Heart left ventricle (tissue), 13 donors: ENCODE results near the gene CBFA2T2.
"Not testable (repeated sequence)": the region's sequence is repeated elsewhere in the genome, so short reads cannot be mapped to it uniquely, and the experiment has no call there.

Source experiments
- POLR2A ChIP-seq, 2 donors: fragments of 450-650 bp; IDR thresholded peaks; one replicate each; pipeline ENCODE4 v1.6.1; 2017; ENCODE audit warnings: antibody characterized with exemption in 2 of 2, mild to moderate bottlenecking in 2 of 2, moderate library complexity in 2 of 2
- TF ChIP-seq, protein P1 (sequence below), 12 donors: fragments of 200-600 bp; sonication (generic) in 4 of 12; IDR thresholded peaks; one replicate each; pipeline versions ENCODE4 v1.5.0 to v1.8.0; 2018 to 2022; ENCODE audit warnings: antibody characterized with exemption in 12 of 12, mild to moderate bottlenecking in 5 of 12
- donor health status: ischemic (EF 13 %, LVEDD 7.1; RV severe dilation, severe dysfunction).
- donor health status: DM: no; HTN: yes; CAD: no.
- donor health status: DM: no; HTN: no; CAD: no.
- donor health status: ischemic (EF 25% LVEDD 6.9; RV normal size, moderate dysfunction).
- donor health status: ischemic (EF 25% LVEDD 5.7; RV mildly dilated, moderate dysfunction).
- donor health status: ischemic (EF 35%, LVEDD 5.7; RV mildly dilated, moderate dysfunction).
- donor health status: nonischemic (EF 11% LVEDD 7.7; RV severe dilation, severe dysfunction).
- donor health status: DM: yes; HTN: yes; CAD: no.
- donor health status: PGD.
- donor health status: ischemic (EF 29% LVEDD 5.4; RV normal size, mild dysfunction).
- donor health status: nonischemic (EF 23%, LVEDD 6.1; RV moderate dilation, normal function).

DNA sequence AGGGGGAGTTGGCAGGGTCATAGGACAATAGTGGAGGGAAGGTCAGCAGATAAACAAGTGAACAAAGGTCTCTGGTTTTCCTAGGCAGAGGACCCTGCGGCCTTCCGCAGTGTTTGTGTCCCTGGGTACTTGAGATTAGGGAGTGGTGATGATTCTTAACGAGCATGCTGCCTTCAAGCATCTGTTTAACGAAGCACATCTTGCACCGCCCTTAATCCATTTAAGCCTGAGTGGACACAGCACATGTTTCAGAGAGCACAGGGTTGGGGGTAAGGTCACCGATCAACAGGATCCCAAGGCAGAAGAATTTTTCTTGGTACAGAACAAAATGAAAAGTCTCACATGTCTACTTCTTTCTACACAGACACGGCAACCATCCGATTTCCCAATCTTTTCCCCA lies 45.8 kb downstream of the CBFA2T2 start:
- TF ChIP-seq, protein P1, sequence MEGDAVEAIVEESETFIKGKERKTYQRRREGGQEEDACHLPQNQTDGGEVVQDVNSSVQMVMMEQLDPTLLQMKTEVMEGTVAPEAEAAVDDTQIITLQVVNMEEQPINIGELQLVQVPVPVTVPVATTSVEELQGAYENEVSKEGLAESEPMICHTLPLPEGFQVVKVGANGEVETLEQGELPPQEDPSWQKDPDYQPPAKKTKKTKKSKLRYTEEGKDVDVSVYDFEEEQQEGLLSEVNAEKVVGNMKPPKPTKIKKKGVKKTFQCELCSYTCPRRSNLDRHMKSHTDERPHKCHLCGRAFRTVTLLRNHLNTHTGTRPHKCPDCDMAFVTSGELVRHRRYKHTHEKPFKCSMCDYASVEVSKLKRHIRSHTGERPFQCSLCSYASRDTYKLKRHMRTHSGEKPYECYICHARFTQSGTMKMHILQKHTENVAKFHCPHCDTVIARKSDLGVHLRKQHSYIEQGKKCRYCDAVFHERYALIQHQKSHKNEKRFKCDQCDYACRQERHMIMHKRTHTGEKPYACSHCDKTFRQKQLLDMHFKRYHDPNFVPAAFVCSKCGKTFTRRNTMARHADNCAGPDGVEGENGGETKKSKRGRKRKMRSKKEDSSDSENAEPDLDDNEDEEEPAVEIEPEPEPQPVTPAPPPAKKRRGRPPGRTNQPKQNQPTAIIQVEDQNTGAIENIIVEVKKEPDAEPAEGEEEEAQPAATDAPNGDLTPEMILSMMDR (IDR thresholded peaks at IDR 0.05): not testable (repeated sequence)
- not testable (repeated sequence) for TF ChIP-seq POLR2A (IDR thresholded peaks at IDR 0.05)
